OCI-LY7 (cell line): ENCODE results near the gene FAM20B. TPM values are rescaled to one million over a fixed set of nuclear protein-coding genes. Genes with fewer than 3 reads are reported as not detected.
A peak's percentile ranks its signal among the peaks of the same experiment; 100 is the strongest.

Source experiments
- BruUV-seq: library from RNA; stranded (reverse); fragments of 400-500 nt; replicated peaks from 2 replicates; lab custom pipeline; 2021; lab: Mats Ljungman, UMichigan
- CTCF ChIA-PET: fragments of 300-600 bp; sonication (Branson Sonifier 250); formaldehyde crosslinking; loops from one replicate; lab custom pipeline; 2022; ENCODE audit warnings: antibody characterized with exemption; ENCODE audit not compliant: unreplicated experiment; lab: Charles Lee
- POLR2A ChIA-PET: fragments of 300-600 bp; sonication (Branson Sonifier 250); formaldehyde crosslinking; loops from one replicate; lab custom pipeline; 2022; ENCODE audit warnings: antibody characterized with exemption; lab: Charles Lee
- DNase-seq: peaks from one replicate; pipeline ENCODE4 v3.0.0-alpha.2; 2015; ENCODE audit warnings: low spot score
- H2AFZ ChIP-seq: fragments of 200-600 bp; sonication (generic), shearing (Covaris generic); 2 replicates; pipeline ENCODE4 v1.6.1; 2014; ENCODE audit warnings: mild to moderate bottlenecking, antibody characterized with exemption, low read length, moderate library complexity
- H3K27ac ChIP-seq: fragments of 200-600 bp; sonication (generic); 2 replicates; pipeline ENCODE4 v1.5.1; 2014; ENCODE audit warnings: mixed run types, low read depth, mild to moderate bottlenecking, moderate library complexity, low read length, inconsistent platforms; ENCODE audit not compliant: poor library complexity, severe bottlenecking
- H3K36me3 ChIP-seq: fragments of 200-600 bp; sonication (generic); 2 replicates; pipeline ENCODE4 v1.6.1; 2014; ENCODE audit warnings: mild to moderate bottlenecking, antibody characterized with exemption, low read length, moderate library complexity, mixed read lengths; ENCODE audit not compliant: insufficient read depth
- H3K4me1 ChIP-seq: fragments of 200-600 bp; sonication (generic); 2 replicates; pipeline ENCODE4 v1.5.1; 2014; ENCODE audit warnings: mild to moderate bottlenecking, low read length; ENCODE audit not compliant: insufficient read depth, poor library complexity, severe bottlenecking
- H3K4me2 ChIP-seq: fragments of 200-600 bp; sonication (generic); 2 replicates; pipeline ENCODE4 v1.6.1; 2014; ENCODE audit warnings: mild to moderate bottlenecking, low read length
- H3K4me3 ChIP-seq: fragments of 200-600 bp; sonication (generic); 2 replicates; pipeline ENCODE4 v1.5.1; 2014; ENCODE audit warnings: mild to moderate bottlenecking, low read depth, low read length; ENCODE audit not compliant: poor library complexity, severe bottlenecking
- H3K79me2 ChIP-seq: fragments of 200-600 bp; sonication (generic); 2 replicates; pipeline ENCODE4 v1.6.1; 2016; ENCODE audit warnings: low read depth, mild to moderate bottlenecking, low read length, moderate library complexity, mixed read lengths; ENCODE audit not compliant: insufficient read depth
- H3K9me2 ChIP-seq: fragments of 200-600 bp; sonication (generic); 2 replicates; pipeline ENCODE4 v1.6.1; 2016; ENCODE audit warnings: mild to moderate bottlenecking, low read length, mixed read lengths; ENCODE audit not compliant: insufficient read depth
- H3K9me3 ChIP-seq: fragments of 200-600 bp; sonication (generic); 2 replicates; pipeline ENCODE4 v1.6.1; 2014; ENCODE audit warnings: mild to moderate bottlenecking, mixed run types, low read length, mixed read lengths
- H4K20me1 ChIP-seq: fragments of 200-600 bp; sonication (generic); 2 replicates; pipeline ENCODE4 v1.6.1; 2014; ENCODE audit warnings: mild to moderate bottlenecking, antibody characterized with exemption, low read length, moderate library complexity, mixed read lengths; ENCODE audit not compliant: insufficient read depth
- CTCF ChIP-seq: fragments of 200-600 bp; sonication (generic); conservative IDR thresholded peaks from 2 replicates; pipeline ENCODE4 v1.5.1; 2014; ENCODE audit warnings: mild to moderate bottlenecking, antibody characterized with exemption, low read length, moderate library complexity, mixed read lengths
- EZH2phosphoT487 ChIP-seq: fragments of 200-600 bp; sonication (generic); IDR thresholded peaks from 2 replicates; pipeline ENCODE4 v1.6.1; 2018; ENCODE audit warnings: low read depth, borderline replicate concordance, mild to moderate bottlenecking, mixed run types, antibody characterized with exemption, low read length, moderate library complexity, mixed read lengths
- intact Hi-C: fragments of 100-400 bp; cut with micrococcal nuclease; formaldehyde crosslinking; loops from one replicate; pipeline ENCODE4 v1.10.0; 2022; ENCODE audit not compliant: unreplicated experiment
- total RNA-seq, 2 experiments: library from RNA; depleted of rRNA in 1 of 2; stranded (reverse); fragments of >200 nt in 1 of 2; shearing (Covaris generic) in 1 of 2; gene quantifications; 2 replicates each; pipeline ENCODE4 v1.2.3, GENCODE V29; 2014 to 2022

The FAM20B gene
- total RNA-seq, 2 experiments from 2014 or later, result 17.1 to 36.5 TPM

DNA sequence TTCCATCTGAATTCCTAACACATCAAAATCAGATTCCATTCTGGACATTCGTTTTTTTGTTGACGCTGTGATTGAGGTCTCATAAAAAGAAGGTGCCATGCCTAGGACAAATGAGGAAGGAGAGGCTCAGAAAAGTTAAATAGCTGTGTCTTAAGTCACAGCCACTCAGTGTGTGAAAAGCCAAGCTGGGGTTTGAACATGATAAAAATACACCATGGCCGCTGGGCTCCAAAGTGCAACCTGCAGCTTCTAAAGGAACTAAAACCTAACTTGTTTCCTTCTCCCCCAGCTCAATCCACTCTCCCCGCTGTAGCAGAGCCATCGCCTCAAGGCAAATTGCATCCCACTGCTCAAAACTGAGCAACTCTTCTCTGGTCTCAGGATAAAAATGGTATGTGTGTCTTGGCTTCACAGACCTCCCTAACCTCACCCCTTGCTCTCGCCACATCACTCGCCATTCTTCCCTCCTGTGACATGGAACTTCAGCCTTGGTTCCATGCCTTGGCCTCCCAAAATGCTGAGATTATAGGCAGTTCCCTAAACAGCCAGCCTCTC lies 22.1 kb upstream of the FAM20B start:
- Histone ChIP-seq H3K4me3 (no peak overlapping the region), H2AFZ (peak overlapping the region; percentile 94), H4K20me1 (no peaks in the 10 kb centered on the region), H3K4me2 (peak overlapping the region; percentile 38), H3K79me2 (no peaks in the 10 kb centered on the region), H3K27ac (no peak overlapping the region), H3K9me3 (no peaks in the 10 kb centered on the region), H3K9me2 (no peaks in the 10 kb centered on the region), H3K36me3 (no peaks in the 10 kb centered on the region), H3K4me1 (peaks cover 25% of the 10 kb centered on the region)
- POLR2A ChIA-PET, result interaction anchor here (0.6 to 2.7 kb wide), 21 partner anchors 11 to 692 kb away, joined by 3 to 18 read pairs (median 4); no protein-coding TSS in a partner anchor
- TF ChIP-seq CTCF, result no peak
- no peak for TF ChIP-seq EZH2phosphoT487
- BruUV-seq, result no TSS peak
- CTCF ChIA-PET, result interaction anchor here (0.6 to 2.9 kb wide), 15 partner anchors 10 to 475 kb away, joined by 3 to 53 read pairs (median 4); no protein-coding TSS in a partner anchor
- DNase-seq, result no peak
- intact Hi-C loops, result loop anchor here (10.0 kb wide), 1 partner anchor 699 kb away; no protein-coding TSS in a partner anchor

DNA sequence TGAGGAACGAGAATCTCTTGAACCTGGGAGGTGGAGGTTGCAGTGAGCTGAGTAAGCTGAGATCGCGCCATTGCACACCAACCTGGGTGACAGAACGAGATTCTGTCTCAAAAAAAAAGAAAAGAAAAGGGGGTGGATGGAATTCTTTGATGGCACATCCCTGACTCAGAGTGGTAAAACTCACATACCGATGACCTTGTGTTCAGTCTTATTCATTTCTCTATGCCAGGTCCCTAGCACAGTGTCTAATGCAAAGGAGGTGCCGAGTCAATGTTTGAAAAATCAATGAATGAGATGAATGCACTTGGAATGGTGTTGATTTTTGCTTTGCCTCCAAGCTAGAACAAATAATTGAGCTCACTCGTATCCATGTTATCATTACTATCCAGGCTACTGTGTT lies 18.5 kb upstream of the FAM20B start:
- Histone ChIP-seq H3K4me1 (peaks cover 22% of the 10 kb centered on the region), H3K4me2 (no peak overlapping the region), H3K36me3 (no peaks in the 10 kb centered on the region), H2AFZ (no peak overlapping the region), H4K20me1 (no peaks in the 10 kb centered on the region), H3K27ac (no peak overlapping the region), H3K79me2 (no peaks in the 10 kb centered on the region), H3K9me2 (no peaks in the 10 kb centered on the region), H3K4me3 (no peak overlapping the region), H3K9me3 (no peaks in the 10 kb centered on the region)
- no TSS peak for BruUV-seq
- TF ChIP-seq CTCF, result no peak
- TF ChIP-seq EZH2phosphoT487, result no peak
- intact Hi-C loops, result loop anchor here (10.0 kb wide), 1 partner anchor 702 kb away; no protein-coding TSS in a partner anchor
- ChIA-PET CTCF (no interaction called here), POLR2A (interaction anchor here (0.6 to 1.7 kb wide), 4 partner anchors 11 to 236 kb away, joined by 4 to 6 read pairs (median 5); no protein-coding TSS in a partner anchor)
- no peak for DNase-seq

DNA sequence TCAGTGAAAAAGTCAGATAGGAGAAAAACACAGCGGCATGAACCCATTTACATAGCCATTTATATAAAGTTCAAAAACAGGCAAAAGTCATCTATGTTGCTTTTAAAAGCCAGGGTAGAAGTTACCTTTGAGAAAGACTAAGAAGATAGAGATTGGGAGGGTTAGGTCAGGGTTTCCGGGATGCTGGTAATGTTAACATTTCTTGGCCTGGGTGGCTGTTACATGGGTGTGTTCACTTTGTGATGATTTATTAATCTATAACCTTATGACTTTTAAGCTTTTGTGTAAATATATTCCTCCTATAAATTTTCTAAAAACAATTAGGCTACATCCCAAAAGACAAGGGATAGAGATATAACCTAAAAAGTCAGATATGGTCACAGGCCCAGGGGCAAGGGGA lies 15.0 kb upstream of the FAM20B start:
- Histone ChIP-seq H2AFZ (no peak overlapping the region), H3K4me2 (no peak overlapping the region), H3K79me2 (no peaks in the 10 kb centered on the region), H3K4me1 (no peaks in the 10 kb centered on the region), H3K36me3 (no peaks in the 10 kb centered on the region), H4K20me1 (no peaks in the 10 kb centered on the region), H3K9me3 (no peaks in the 10 kb centered on the region), H3K9me2 (no peaks in the 10 kb centered on the region), H3K4me3 (no peak overlapping the region), H3K27ac (no peak overlapping the region)
- intact Hi-C loops, result no loop called here
- TF ChIP-seq EZH2phosphoT487 (no peak), CTCF (no peak)
- ChIA-PET CTCF (no interaction called here), POLR2A (interaction anchor here (0.5 kb wide), 1 partner anchor 245 kb away, joined by 3 read pairs; no protein-coding TSS in a partner anchor)
- no peak for DNase-seq
- BruUV-seq, result no TSS peak
